DOHH2 (cell line): ENCODE results near the gene MLLT10.

Source experiments
- CTCF ChIP-seq: fragments of 200-600 bp; sonication (generic); IDR thresholded peaks from one replicate; pipeline ENCODE4 v1.5.1; 2014; ENCODE audit warnings: antibody characterized with exemption, mild to moderate bottlenecking, low read depth, low read length; ENCODE audit not compliant: poor library complexity, severe bottlenecking
- EZH2phosphoT487 ChIP-seq: fragments of 200-600 bp; sonication (generic); IDR thresholded peaks from 2 replicates; pipeline ENCODE4 v1.6.1; 2017; ENCODE audit warnings: borderline replicate concordance, mild to moderate bottlenecking, antibody characterized with exemption, low read length, moderate library complexity, mixed read lengths

GRCh38 chr10:21536874-21537273 is 2.8 kb downstream of the MLLT10 start:
- TF ChIP-seq CTCF = no peak
- TF ChIP-seq EZH2phosphoT487 = no peak
